DOHH2 (cell line): ENCODE results near the gene CYTH4.

Experiments used
- H3F3A ChIP-seq: fragments of 200-600 bp; sonication (generic), shearing (Covaris generic); 2 replicates; pipeline ENCODE4 v1.6.0; 2016; ENCODE audit warnings: antibody characterized with exemption, mild to moderate bottlenecking; ENCODE audit not compliant: control insufficient read depth, insufficient read depth
- H3K27ac ChIP-seq: fragments of 200-600 bp; sonication (generic); 2 replicates; pipeline ENCODE4 v1.5.1; 2014; ENCODE audit warnings: low read depth, mild to moderate bottlenecking, low read length, moderate library complexity
- H3K27me3 ChIP-seq: fragments of 200-600 bp; sonication (generic); 2 replicates; pipeline ENCODE4 v1.6.1; 2014; ENCODE audit warnings: mild to moderate bottlenecking, low read length, mixed read lengths; ENCODE audit not compliant: control insufficient read depth
- H3K36me3 ChIP-seq: fragments of 200-600 bp; sonication (generic); 2 replicates; pipeline ENCODE4 v1.6.1; 2014; ENCODE audit warnings: mild to moderate bottlenecking, low read length, moderate library complexity, mixed read lengths; ENCODE audit not compliant: control insufficient read depth
- H3K4me1 ChIP-seq: fragments of 200-600 bp; sonication (generic); 2 replicates; pipeline ENCODE4 v1.6.1; 2014; ENCODE audit warnings: mild to moderate bottlenecking, low read length, mixed read lengths; ENCODE audit not compliant: control insufficient read depth
- H3K4me2 ChIP-seq: fragments of 200-600 bp; sonication (generic); 2 replicates; pipeline ENCODE4 v1.6.0; 2014; ENCODE audit warnings: mild to moderate bottlenecking, low read length, moderate library complexity
- H3K4me3 ChIP-seq: fragments of 200-600 bp; sonication (generic); 2 replicates; pipeline ENCODE4 v1.5.1; 2014; ENCODE audit warnings: mild to moderate bottlenecking, low read length, mixed read lengths
- H3K79me2 ChIP-seq: fragments of 200-600 bp; sonication (generic); 2 replicates; pipeline ENCODE4 v1.6.1; 2014; ENCODE audit warnings: mild to moderate bottlenecking, low read length, mixed read lengths; ENCODE audit not compliant: control insufficient read depth
- H3K9me2 ChIP-seq: fragments of 200-600 bp; sonication (generic); replicated peaks from 2 replicates; pipeline ENCODE4 v1.6.1; 2014; ENCODE audit warnings: mild to moderate bottlenecking, low read length, mixed read lengths; ENCODE audit not compliant: control insufficient read depth
- H3K9me3 ChIP-seq: fragments of 200-600 bp; sonication (generic); 2 replicates; pipeline ENCODE4 v1.6.1; 2014; ENCODE audit warnings: antibody characterized with exemption, low read length, mixed read lengths; ENCODE audit not compliant: control insufficient read depth, insufficient read depth
- H4K20me1 ChIP-seq: fragments of 200-600 bp; sonication (generic); 2 replicates; pipeline ENCODE4 v1.6.0; 2014; ENCODE audit warnings: low read depth, mild to moderate bottlenecking, antibody characterized with exemption, low read length, moderate library complexity; ENCODE audit not compliant: control insufficient read depth, insufficient read depth
- CTCF ChIP-seq: fragments of 200-600 bp; sonication (generic); IDR thresholded peaks from one replicate; pipeline ENCODE4 v1.5.1; 2014; ENCODE audit warnings: antibody characterized with exemption, mild to moderate bottlenecking, low read depth, low read length; ENCODE audit not compliant: poor library complexity, severe bottlenecking
- EZH2phosphoT487 ChIP-seq: fragments of 200-600 bp; sonication (generic); IDR thresholded peaks from 2 replicates; pipeline ENCODE4 v1.6.1; 2017; ENCODE audit warnings: borderline replicate concordance, mild to moderate bottlenecking, antibody characterized with exemption, low read length, moderate library complexity, mixed read lengths

CYTH4 gene

GRCh38 chr22:37345863-37346504, 63.7 kb downstream of the CYTH4 start:
- Histone ChIP-seq H3K4me3 (no peak overlapping the region), H3K27ac (no peak overlapping the region), H4K20me1 (no peaks in the 10 kb centered on the region), H3K9me2 (no peaks in the 10 kb centered on the region), H3K4me1 (peaks cover 6% of the 10 kb centered on the region), H3F3A (no peaks in the 10 kb centered on the region), H3K36me3 (no peaks in the 10 kb centered on the region), H3K4me2 (no peak overlapping the region), H3K27me3 (peaks cover 10% of the 10 kb centered on the region), H3K79me2 (no peaks in the 10 kb centered on the region), H3K9me3 (no peaks in the 10 kb centered on the region)
- TF ChIP-seq EZH2phosphoT487 (no peak), CTCF (no peak)

GRCh38 chr22:37346505-37346895, 64.2 kb downstream of the CYTH4 start:
- Histone ChIP-seq H3K79me2 (no peaks in the 10 kb centered on the region), H3F3A (no peaks in the 10 kb centered on the region), H3K9me2 (no peaks in the 10 kb centered on the region), H3K9me3 (no peaks in the 10 kb centered on the region), H3K27me3 (peaks cover 6% of the 10 kb centered on the region), H3K4me3 (no peak overlapping the region), H3K36me3 (no peaks in the 10 kb centered on the region), H3K27ac (no peak overlapping the region), H3K4me2 (no peak overlapping the region), H3K4me1 (peaks cover 6% of the 10 kb centered on the region), H4K20me1 (no peaks in the 10 kb centered on the region)
- no peak for TF ChIP-seq CTCF
- TF ChIP-seq EZH2phosphoT487: no peak

DNA sequence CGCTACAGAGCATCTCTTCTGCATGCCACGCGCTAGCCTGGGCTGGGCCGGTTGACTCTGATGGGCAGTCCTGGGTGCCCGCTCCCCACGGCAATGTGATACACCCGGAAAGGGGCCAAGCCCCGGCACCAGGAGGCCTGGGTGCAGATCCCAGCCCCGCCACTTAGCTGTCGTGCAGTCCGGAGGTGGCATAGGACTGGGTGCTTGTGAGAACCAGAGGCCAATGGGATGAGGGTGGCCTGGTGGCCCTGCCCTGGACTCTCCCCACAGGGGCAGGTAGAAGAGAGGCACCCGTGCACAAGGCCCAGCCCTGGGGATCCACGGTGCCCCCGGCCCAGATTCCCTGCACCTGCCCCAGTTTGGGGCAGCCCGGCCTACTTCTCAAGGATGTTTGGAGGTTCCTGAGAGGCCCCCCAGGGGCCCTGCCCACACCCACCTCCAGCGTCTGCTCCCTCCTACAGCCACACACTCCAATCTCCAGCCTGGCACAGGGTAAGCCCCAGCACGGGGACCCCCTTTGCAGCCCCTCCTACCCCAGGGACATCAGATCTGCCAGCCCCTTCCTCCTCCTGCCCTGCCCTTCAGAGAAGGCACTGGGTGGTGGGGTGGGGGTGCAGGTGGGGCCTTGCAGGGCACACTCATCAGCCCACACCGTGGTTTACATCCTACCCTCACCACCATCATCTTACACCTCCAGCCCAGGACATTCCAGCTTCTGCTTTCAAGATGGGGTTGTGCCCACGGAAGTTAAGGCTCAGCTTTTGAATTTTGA, 66.9 kb downstream of the CYTH4 start:
- Histone ChIP-seq H3K9me3 (no peaks in the 10 kb centered on the region), H3K27me3 (0 out of 2 replicates have a peak, but pooled peaks cover 3% of the 10 kb centered on the region), H3K4me2 (no peak overlapping the region), H3K27ac (no peak overlapping the region), H3K4me1 (no peaks in the 10 kb centered on the region), H3K9me2 (no peaks in the 10 kb centered on the region), H3F3A (no peaks in the 10 kb centered on the region), H4K20me1 (no peaks in the 10 kb centered on the region), H3K4me3 (no peak overlapping the region), H3K36me3 (no peaks in the 10 kb centered on the region), H3K79me2 (no peaks in the 10 kb centered on the region)
- TF ChIP-seq CTCF: no peak
- TF ChIP-seq EZH2phosphoT487: no peak
